Panc1 (cell line): Measurements from ENCODE around the gene LRP5. TPM values are rescaled to one million over a fixed set of nuclear protein-coding genes. Genes with fewer than 3 reads are reported as not detected.
A peak's percentile ranks its signal among the peaks of the same experiment; 100 is the strongest.

Experiments
- ATAC-seq: fragments of 200-7000 bp; cut with Tn5 transposase; 2 replicates; pipeline ENCODE4 v1.9.1; 2020; ENCODE audit warnings: mild to moderate bottlenecking, moderate library complexity
- BruUV-seq: library from RNA; stranded (reverse); fragments of 400-500 nt; replicated peaks from 2 replicates; lab custom pipeline; 2021; lab: Mats Ljungman, UMichigan
- CTCF ChIA-PET: fragments of 300-600 bp; sonication (Branson Sonifier 250); formaldehyde crosslinking; loops from one replicate; lab custom pipeline; 2022; ENCODE audit warnings: antibody characterized with exemption; lab: Charles Lee
- POLR2A ChIA-PET: fragments of 300-600 bp; sonication (Branson Sonifier 250); formaldehyde crosslinking; loops from one replicate; lab custom pipeline; 2022; ENCODE audit warnings: antibody characterized with exemption; lab: Charles Lee
- DNase-seq: peaks from one replicate; pipeline ENCODE4 v3.0.0-alpha.2; 2010; ENCODE audit warnings: low read depth, low spot score
- H3K27ac ChIP-seq: 2 replicates; pipeline ENCODE4 v1.5.1; 2011; ENCODE audit warnings: mild to moderate bottlenecking, low read length, inconsistent platforms
- H3K27me3 ChIP-seq: fragments of 200-500 bp; sonication (Bioruptor generic); 2 replicates; pipeline ENCODE4 v1.6.0; 2014; ENCODE audit warnings: low read length, inconsistent platforms; ENCODE audit not compliant: control insufficient read depth, insufficient read depth
- H3K36me3 ChIP-seq: fragments of 200-500 bp; sonication (Bioruptor generic); 2 replicates; pipeline ENCODE4 v1.5.1; 2014; ENCODE audit warnings: inconsistent platforms, mild to moderate bottlenecking, low read length, moderate library complexity; ENCODE audit not compliant: control insufficient read depth, insufficient read depth
- H3K4me1 ChIP-seq: 2 replicates; pipeline ENCODE4 v1.5.1; 2011; ENCODE audit warnings: inconsistent platforms, mild to moderate bottlenecking, low read length, moderate library complexity; ENCODE audit not compliant: control insufficient read depth, insufficient read depth
- H3K4me3 ChIP-seq, 2 experiments: 2 replicates each; pipeline ENCODE4 v1.5.1; 2011 to 2012; ENCODE audit warnings: low read depth in 2 of 2, low read length in 2 of 2, mild to moderate bottlenecking in 2 of 2, inconsistent platforms in 1 of 2, moderate library complexity in 1 of 2
- H3K9me3 ChIP-seq: fragments of 200-500 bp; sonication (Bioruptor generic); 2 replicates; pipeline ENCODE4 v1.5.1; 2014; ENCODE audit warnings: low read depth, mild to moderate bottlenecking, inconsistent platforms, low read length, moderate library complexity; ENCODE audit not compliant: control insufficient read depth, insufficient read depth
- POLR2AphosphoS5 ChIP-seq: IDR thresholded peaks from 2 replicates; pipeline ENCODE4 v1.6.1; 2012; ENCODE audit warnings: mild to moderate bottlenecking, low read depth, low read length, moderate library complexity
- SIN3A ChIP-seq: IDR thresholded peaks from 2 replicates; pipeline ENCODE4 v1.6.1; 2012; ENCODE audit warnings: low read depth, mild to moderate bottlenecking, low read length, moderate library complexity, borderline replicate concordance; ENCODE audit not compliant: insufficient read depth
- TCF7L2 ChIP-seq: IDR thresholded peaks from 2 replicates; pipeline ENCODE4 v1.6.1; 2011; ENCODE audit warnings: mild to moderate bottlenecking, low read depth, low read length, inconsistent platforms
- in situ Hi-C: cut with HindIII; loops from 2 replicates; pipeline ENCODE4 v1.10.0; 2016; ENCODE audit warnings: low sequenced_read_pairs, low pct_unique_long_range_greater_than_20kb
- intact Hi-C: fragments of 100-400 bp; cut with micrococcal nuclease; formaldehyde crosslinking; loops from one replicate; pipeline ENCODE4 v1.10.0; 2022; ENCODE audit not compliant: unreplicated experiment
- total RNA-seq: library from RNA; stranded (reverse); gene quantifications from one replicate; pipeline ENCODE4 v1.2.1, GENCODE V29; 2021; ENCODE audit not compliant: unreplicated experiment
- TF ChIP-seq, protein P1 (sequence below), 2 experiments: IDR thresholded peaks; 2 replicates each; pipeline ENCODE4 v1.6.1; 2011 to 2012; ENCODE audit warnings: low read depth in 2 of 2, control low read depth in 1 of 2, low read length in 1 of 2, mild to moderate bottlenecking in 1 of 2, moderate library complexity in 1 of 2; ENCODE audit not compliant: insufficient read depth in 1 of 2
- TF ChIP-seq, protein P2 (sequence below): fragments of 450-650 bp; IDR thresholded peaks from 2 replicates; pipeline ENCODE4 v1.5.1; 2017; ENCODE audit warnings: mild to moderate bottlenecking

LRP5 gene
- total RNA-seq, 1 experiment from 2014 or later = 171 TPM

GRCh38 chr11:68354148-68354872, 41.9 kb downstream of the LRP5 start:
- H3K4me1 ChIP-seq = peaks cover 48% of the 10 kb centered on the region
- peak overlapping the region; percentile 95 for H3K27ac ChIP-seq
- no TSS peak for BruUV-seq
- DNase-seq = peak; percentile 70
- H3K4me3 ChIP-seq = peak overlapping the region in 1 of 2 experiments; percentile 30; a peak in 2 of 4 replicates
- CTCF ChIA-PET = no interaction called here
- H3K36me3 ChIP-seq = no peaks in the 10 kb centered on the region; the same call in 1 of the 2 replicates
- ATAC-seq = peak; percentile 85
- H3K27me3 ChIP-seq = no peaks in the 10 kb centered on the region
- intact Hi-C loops (no loop called here), in situ Hi-C loops (no loop called here)
- POLR2A ChIA-PET = no interaction called here
- H3K9me3 ChIP-seq = no peaks in the 10 kb centered on the region
- 0 out of 2 replicates have a peak, but pooled peaks have one; percentile 19 for TF ChIP-seq TCF7L2
- TF ChIP-seq, protein P1, sequence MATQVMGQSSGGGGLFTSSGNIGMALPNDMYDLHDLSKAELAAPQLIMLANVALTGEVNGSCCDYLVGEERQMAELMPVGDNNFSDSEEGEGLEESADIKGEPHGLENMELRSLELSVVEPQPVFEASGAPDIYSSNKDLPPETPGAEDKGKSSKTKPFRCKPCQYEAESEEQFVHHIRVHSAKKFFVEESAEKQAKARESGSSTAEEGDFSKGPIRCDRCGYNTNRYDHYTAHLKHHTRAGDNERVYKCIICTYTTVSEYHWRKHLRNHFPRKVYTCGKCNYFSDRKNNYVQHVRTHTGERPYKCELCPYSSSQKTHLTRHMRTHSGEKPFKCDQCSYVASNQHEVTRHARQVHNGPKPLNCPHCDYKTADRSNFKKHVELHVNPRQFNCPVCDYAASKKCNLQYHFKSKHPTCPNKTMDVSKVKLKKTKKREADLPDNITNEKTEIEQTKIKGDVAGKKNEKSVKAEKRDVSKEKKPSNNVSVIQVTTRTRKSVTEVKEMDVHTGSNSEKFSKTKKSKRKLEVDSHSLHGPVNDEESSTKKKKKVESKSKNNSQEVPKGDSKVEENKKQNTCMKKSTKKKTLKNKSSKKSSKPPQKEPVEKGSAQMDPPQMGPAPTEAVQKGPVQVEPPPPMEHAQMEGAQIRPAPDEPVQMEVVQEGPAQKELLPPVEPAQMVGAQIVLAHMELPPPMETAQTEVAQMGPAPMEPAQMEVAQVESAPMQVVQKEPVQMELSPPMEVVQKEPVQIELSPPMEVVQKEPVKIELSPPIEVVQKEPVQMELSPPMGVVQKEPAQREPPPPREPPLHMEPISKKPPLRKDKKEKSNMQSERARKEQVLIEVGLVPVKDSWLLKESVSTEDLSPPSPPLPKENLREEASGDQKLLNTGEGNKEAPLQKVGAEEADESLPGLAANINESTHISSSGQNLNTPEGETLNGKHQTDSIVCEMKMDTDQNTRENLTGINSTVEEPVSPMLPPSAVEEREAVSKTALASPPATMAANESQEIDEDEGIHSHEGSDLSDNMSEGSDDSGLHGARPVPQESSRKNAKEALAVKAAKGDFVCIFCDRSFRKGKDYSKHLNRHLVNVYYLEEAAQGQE (IDR thresholded peaks at IDR 0.05; ENCODE audit: insufficient read depth in 1 of 2, low read depth in 2 of 2, low read length in 1 of 2) = no peak
- TF ChIP-seq POLR2AphosphoS5 = no peak; the same call in 1 of the 2 replicates

- H3K36me3 ChIP-seq = no peaks in the 10 kb centered on the region; the same call in 1 of the 2 replicates
- H3K27ac ChIP-seq = peak overlapping the region; percentile 95
- no peak for DNase-seq
- no peaks in the 10 kb centered on the region for H3K27me3 ChIP-seq
- CTCF ChIA-PET = no interaction called here
- intact Hi-C loops (no loop called here), in situ Hi-C loops (no loop called here)
- TF ChIP-seq, protein P1 (IDR thresholded peaks at IDR 0.05; ENCODE audit: insufficient read depth in 1 of 2, low read depth in 2 of 2, low read length in 1 of 2) = no peak
- TF ChIP-seq POLR2AphosphoS5 = no peak
- no peak for TF ChIP-seq SIN3A
- TF ChIP-seq, protein P2, sequence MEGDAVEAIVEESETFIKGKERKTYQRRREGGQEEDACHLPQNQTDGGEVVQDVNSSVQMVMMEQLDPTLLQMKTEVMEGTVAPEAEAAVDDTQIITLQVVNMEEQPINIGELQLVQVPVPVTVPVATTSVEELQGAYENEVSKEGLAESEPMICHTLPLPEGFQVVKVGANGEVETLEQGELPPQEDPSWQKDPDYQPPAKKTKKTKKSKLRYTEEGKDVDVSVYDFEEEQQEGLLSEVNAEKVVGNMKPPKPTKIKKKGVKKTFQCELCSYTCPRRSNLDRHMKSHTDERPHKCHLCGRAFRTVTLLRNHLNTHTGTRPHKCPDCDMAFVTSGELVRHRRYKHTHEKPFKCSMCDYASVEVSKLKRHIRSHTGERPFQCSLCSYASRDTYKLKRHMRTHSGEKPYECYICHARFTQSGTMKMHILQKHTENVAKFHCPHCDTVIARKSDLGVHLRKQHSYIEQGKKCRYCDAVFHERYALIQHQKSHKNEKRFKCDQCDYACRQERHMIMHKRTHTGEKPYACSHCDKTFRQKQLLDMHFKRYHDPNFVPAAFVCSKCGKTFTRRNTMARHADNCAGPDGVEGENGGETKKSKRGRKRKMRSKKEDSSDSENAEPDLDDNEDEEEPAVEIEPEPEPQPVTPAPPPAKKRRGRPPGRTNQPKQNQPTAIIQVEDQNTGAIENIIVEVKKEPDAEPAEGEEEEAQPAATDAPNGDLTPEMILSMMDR = no peak
- no peak for TF ChIP-seq TCF7L2
- peaks cover 39% of the 10 kb centered on the region for H3K4me1 ChIP-seq
- H3K9me3 ChIP-seq = no peaks in the 10 kb centered on the region
- no peak overlapping the region for H3K4me3 ChIP-seq
- ATAC-seq = no peak
- POLR2A ChIA-PET = no interaction called here
- BruUV-seq = no TSS peak
Observed at GRCh38 chr11:68355471-68355870, 43.1 kb downstream of the LRP5 start.
